ENCODE measurements around the gene COPZ2.
"Not testable (repeated sequence)": the region's sequence is repeated elsewhere in the genome, so short reads cannot be mapped to it uniquely, and the experiment has no call there.

COPZ2 gene

GRCh38 chr17:48002916-48003416 lies 34.6 kb downstream of the COPZ2 start:
- TF ChIP-seq CTCF (IDR thresholded peaks at IDR 0.05; ENCODE audit: insufficient read depth, low read length, missing control alignments), result no peak
- ChIA-PET POLR2A (interaction anchor here (1.2 kb wide), 1 partner anchor 9 kb away, joined by 3 read pairs; no protein-coding TSS in a partner anchor), CTCF (interaction anchor here (0.9 to 12.5 kb wide), 10 partner anchors 8 to 137 kb away, joined by 3 to 121 read pairs (median 8); partner anchors contain the start of gene CDK5RAP3)
- no peak overlapping the region for H3K4me3 ChIP-seq (ENCODE audit: low read depth, low read length)
- DNase-seq (ENCODE audit: low read depth, low spot score), result no peak

GRCh38 chr17:48002266-48002915 lies 35.2 kb downstream of the COPZ2 start:
- DNase-seq (ENCODE audit: low read depth, low spot score), result no peak
- ChIA-PET POLR2A (interaction anchor here (1.2 kb wide), 1 partner anchor 9 kb away, joined by 3 read pairs; no protein-coding TSS in a partner anchor), CTCF (interaction anchor here (0.7 to 12.5 kb wide), 10 partner anchors 8 to 56 kb away, joined by 3 to 121 read pairs (median 8); partner anchors contain the start of gene CDK5RAP3)
- no peak overlapping the region for H3K4me3 ChIP-seq (ENCODE audit: low read depth, low read length)
- TF ChIP-seq CTCF (IDR thresholded peaks at IDR 0.05; ENCODE audit: insufficient read depth, low read length, missing control alignments), result no peak

GRCh38 chr17:48001657-48002056 lies 35.9 kb downstream of the COPZ2 start:
- DNase-seq (ENCODE audit: low read depth, low spot score); POLR2A ChIA-PET; H3K4me3 ChIP-seq (ENCODE audit: low read depth, low read length): not testable (repeated sequence)
- CTCF ChIA-PET, result interaction anchor here (0.6 to 12.5 kb wide), 8 partner anchors 10 to 155 kb away, joined by 3 to 121 read pairs (median 18); partner anchors contain the start of gene CDK5RAP3

- TF ChIP-seq CTCF (IDR thresholded peaks at IDR 0.05; ENCODE audit: insufficient read depth, low read length, missing control alignments), result no peak
- no peak overlapping the region for H3K4me3 ChIP-seq (ENCODE audit: low read depth, low read length)
- CTCF ChIA-PET, result interaction anchor here (0.6 to 12.5 kb wide), 7 partner anchors 10 to 155 kb away, joined by 4 to 121 read pairs (median 28); partner anchors contain the start of gene CDK5RAP3
- DNase-seq (ENCODE audit: low read depth, low spot score), result no peak
- POLR2A ChIA-PET, result no interaction called here
These were observed 36.4 kb downstream of the COPZ2 start for GRCh38 chr17:48001197-48001596.

- POLR2A ChIA-PET, result no interaction called here
- CTCF ChIA-PET, result interaction anchor here (1.2 to 12.5 kb wide), 10 partner anchors 9 to 619 kb away, joined by 4 to 121 read pairs (median 11); partner anchors contain the start of gene CDK5RAP3
- DNase-seq (ENCODE audit: low read depth, low spot score), result no peak
- TF ChIP-seq CTCF (IDR thresholded peaks at IDR 0.05; ENCODE audit: insufficient read depth, low read length, missing control alignments), result no peak
- H3K4me3 ChIP-seq (ENCODE audit: low read depth, low read length), result no peak overlapping the region
These were observed 38.0 kb downstream of the COPZ2 start for GRCh38 chr17:47999582-47999981.

- TF ChIP-seq CTCF (IDR thresholded peaks at IDR 0.05; ENCODE audit: insufficient read depth, low read length, missing control alignments), result no peak
- H3K4me3 ChIP-seq (ENCODE audit: low read depth, low read length), result no peak overlapping the region
- ChIA-PET POLR2A (no interaction called here), CTCF (interaction anchor here (0.8 to 12.5 kb wide), 6 partner anchors 18 to 56 kb away, joined by 3 to 121 read pairs (median 18); partner anchors contain the start of gene CDK5RAP3)
- no peak for DNase-seq (ENCODE audit: low read depth, low spot score)
These were observed 39.6 kb downstream of the COPZ2 start for GRCh38 chr17:47998044-47998443.

Measured in AG04449 (cell line).